Peyer's patch (tissue), 4 donors: ENCODE data around the gene SF3B6. TPM values are rescaled to one million over a fixed set of nuclear protein-coding genes. Genes with fewer than 3 reads are reported as not detected.

Source experiments
- DNase-seq, 3 donors: peaks; one replicate each; pipeline ENCODE4 v3.0.0-alpha.2; 2017 to 2019
- H3K27ac ChIP-seq, 4 donors: fragments of 200-600 bp; sonication (generic); one replicate each; pipeline ENCODE4 v1.5.1; 2016 to 2019
- H3K27me3 ChIP-seq, 2 donors: fragments of 200-600 bp; sonication (generic); one replicate each; pipeline ENCODE4 v1.5.1; 2019
- H3K36me3 ChIP-seq, 3 donors: fragments of 200-600 bp; sonication (generic); one replicate each; pipeline ENCODE4 v1.5.1; 2016 to 2019
- H3K4me1 ChIP-seq, 4 donors: fragments of 200-600 bp; sonication (generic); one replicate each; pipeline ENCODE4 v1.5.1; 2016 to 2019
- H3K4me3 ChIP-seq, 4 donors: fragments of 200-600 bp; sonication (generic); 1 replicate in 3 of 4; 2 replicates in 1 of 4; pipeline ENCODE4 v1.5.1; 2016 to 2019; ENCODE audit warnings: mild to moderate bottlenecking in 1 of 4
- H3K9me3 ChIP-seq, 4 donors: fragments of 200-600 bp; sonication (generic); one replicate each; pipeline ENCODE4 v1.5.1; 2016 to 2019; ENCODE audit warnings: mild to moderate bottlenecking in 1 of 4
- CTCF ChIP-seq, 6 experiments: fragments of 450-650 bp in 4 of 6; fragments of 200-600 bp in 2 of 6; sonication (generic) in 1 of 6; IDR thresholded peaks; one replicate each; pipeline ENCODE4 v1.5.1; 2017 to 2019; ENCODE audit warnings: antibody characterized with exemption in 6 of 6, mild to moderate bottlenecking in 3 of 6, moderate library complexity in 1 of 6
- POLR2A ChIP-seq, 2 donors: fragments of 450-650 bp; IDR thresholded peaks; one replicate each; pipeline ENCODE4 v1.5.1; 2017; ENCODE audit warnings: antibody characterized with exemption in 2 of 2, mild to moderate bottlenecking in 2 of 2, moderate library complexity in 2 of 2
- small RNA-seq, 2 donors: library from RNA; depleted of rRNA; stranded (forward); fragments of <200 nt; gene quantifications; one replicate each; pipeline ENCODE3, GENCODE V24; 2016
- total RNA-seq, 4 donors: library from RNA; depleted of rRNA; stranded (reverse); fragments of >200 nt; gene quantifications; one replicate each; pipeline ENCODE4 v1.1.0, GENCODE V29; 2016

The SF3B6 gene
- total RNA-seq, 4 donors from 2014 or later = 75.9 to 138 (median 91.9) TPM

- no peak for TF ChIP-seq CTCF (IDR thresholded peaks at IDR 0.05)
- TF ChIP-seq POLR2A (IDR thresholded peaks at IDR 0.05) = no peak
- Histone ChIP-seq H3K4me3 (no peak overlapping the region), H3K36me3 (peaks cover 0 to 7% (median 0%) of the 10 kb centered on the region in 3 donors), H3K4me1 (no peaks in the 10 kb centered on the region), H3K27ac (no peak overlapping the region), H3K9me3 (no peaks in the 10 kb centered on the region), H3K27me3 (no peaks in the 10 kb centered on the region)
- DNase-seq = no peak
These were observed 57.9 kb downstream of the SF3B6 start for GRCh38 chr2:24018241-24018640.

- DNase-seq = no peak
- H3K27ac ChIP-seq = no peak overlapping the region
- H3K36me3 ChIP-seq = peaks cover 0 to 2% (median 0%) of the 10 kb centered on the region in 3 donors
- no peaks in the 10 kb centered on the region for H3K4me1 ChIP-seq
- H3K27me3 ChIP-seq = no peaks in the 10 kb centered on the region
- no peak overlapping the region for H3K4me3 ChIP-seq
- H3K9me3 ChIP-seq = no peaks in the 10 kb centered on the region
- TF ChIP-seq CTCF (IDR thresholded peaks at IDR 0.05) (no peak), POLR2A (IDR thresholded peaks at IDR 0.05) (no peak)
These were observed 58.4 kb downstream of the SF3B6 start for GRCh38 chr2:24017711-24018110.

Small RNAs within 50 kb of the gene (small RNA-seq; reads per million reads assigned to genes)
- 0 reads per million in 2 donors for gene RNU6-370P

Other genes starting within 250 kb of the SF3B6 start
- 10 to 100 TPM; 41.9 to 71.0 (median 53.1) TPM for gene ATAD2B, start 149.2 kb downstream of the SF3B6 start, total RNA-seq
- 10 to 100 TPM; 11.7 to 20.4 (median 15.8) TPM for gene UBXN2A, start 135.9 kb downstream of the SF3B6 start, total RNA-seq
- gene MFSD2B, start 66.2 kb downstream of the SF3B6 start, total RNA-seq = not detected
- gene WDCP, start 28.9 kb downstream of the SF3B6 start, total RNA-seq = 1 to 10 TPM; 3.3 to 5.8 (median 3.7) TPM
- 10 to 100 TPM in 2 of 4 donors, 1 to 10 TPM in 2; 6.7 to 16.3 (median 10.9) TPM for gene FKBP1B, start 26.6 kb downstream of the SF3B6 start, total RNA-seq
- gene TP53I3, start 8.5 kb upstream of the SF3B6 start, total RNA-seq = 100 to 1,000 TPM in 3 of 4 donors, 10 to 100 TPM in 1; 87.5 to 371 (median 241) TPM
- not detected for gene PFN4, start 47.0 kb upstream of the SF3B6 start, total RNA-seq
- gene FAM228B, start 47.1 kb upstream of the SF3B6 start, total RNA-seq = 10 to 100 TPM in 2 of 4 donors, 1 to 10 TPM in 2; 6.0 to 35.5 (median 9.1) TPM
- gene FAM228A, start 98.7 kb upstream of the SF3B6 start, total RNA-seq = under 1 TPM in 1 of 4 donors, not detected in 3; 0.54 TPM